Fibroblast of skin of back (primary cell): Measurements from ENCODE around the gene ACOXL.
"Not testable (repeated sequence)": the region's sequence is repeated elsewhere in the genome, so short reads cannot be mapped to it uniquely, and the experiment has no call there.

Source experiments
- DNase-seq: peaks from one replicate; pipeline ENCODE4 v3.0.0-alpha.2; 2013

Gene ACOXL

DNA sequence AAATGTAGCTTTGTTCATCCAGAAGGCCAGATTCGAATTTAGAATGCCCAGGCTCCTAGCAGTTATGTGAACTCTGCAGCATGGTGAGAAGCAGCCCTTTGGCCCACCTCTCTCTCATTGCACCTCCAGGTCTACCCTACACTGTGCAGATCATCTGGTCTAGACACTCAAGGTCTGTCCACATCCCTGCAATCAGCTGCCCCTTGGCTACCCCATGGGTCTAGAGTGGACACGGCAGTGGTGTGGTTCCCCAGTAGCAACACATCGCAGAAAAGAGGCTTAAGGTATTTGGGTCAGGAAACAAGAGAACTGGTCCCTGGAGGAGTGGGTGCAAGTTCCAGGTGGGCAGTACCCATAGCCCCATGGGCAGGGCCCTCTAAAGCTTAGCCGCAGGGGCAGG lies 311.7 kb downstream of the ACOXL start:
- DNase-seq, result no peak

DNA sequence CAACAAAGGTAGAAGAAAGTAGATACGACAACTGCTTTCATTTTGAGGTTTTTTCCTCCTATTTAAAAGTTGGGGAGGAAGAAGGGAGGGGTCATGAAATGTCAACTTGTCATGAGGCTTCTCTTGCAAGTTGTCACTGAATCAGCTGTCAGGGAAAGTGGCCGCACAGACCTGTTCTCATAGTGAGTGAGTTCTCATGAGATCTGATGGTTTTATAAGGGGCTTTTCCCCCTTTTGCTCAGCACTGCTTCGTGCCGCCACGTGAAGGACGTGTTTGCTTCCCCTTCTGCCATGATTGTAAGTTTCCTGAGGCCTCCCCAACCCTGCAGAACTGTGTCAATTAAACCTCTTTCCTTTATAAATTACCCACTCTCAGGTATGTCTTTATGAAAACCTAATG lies 312.9 kb downstream of the ACOXL start:
- not testable (repeated sequence) for DNase-seq

DNA sequence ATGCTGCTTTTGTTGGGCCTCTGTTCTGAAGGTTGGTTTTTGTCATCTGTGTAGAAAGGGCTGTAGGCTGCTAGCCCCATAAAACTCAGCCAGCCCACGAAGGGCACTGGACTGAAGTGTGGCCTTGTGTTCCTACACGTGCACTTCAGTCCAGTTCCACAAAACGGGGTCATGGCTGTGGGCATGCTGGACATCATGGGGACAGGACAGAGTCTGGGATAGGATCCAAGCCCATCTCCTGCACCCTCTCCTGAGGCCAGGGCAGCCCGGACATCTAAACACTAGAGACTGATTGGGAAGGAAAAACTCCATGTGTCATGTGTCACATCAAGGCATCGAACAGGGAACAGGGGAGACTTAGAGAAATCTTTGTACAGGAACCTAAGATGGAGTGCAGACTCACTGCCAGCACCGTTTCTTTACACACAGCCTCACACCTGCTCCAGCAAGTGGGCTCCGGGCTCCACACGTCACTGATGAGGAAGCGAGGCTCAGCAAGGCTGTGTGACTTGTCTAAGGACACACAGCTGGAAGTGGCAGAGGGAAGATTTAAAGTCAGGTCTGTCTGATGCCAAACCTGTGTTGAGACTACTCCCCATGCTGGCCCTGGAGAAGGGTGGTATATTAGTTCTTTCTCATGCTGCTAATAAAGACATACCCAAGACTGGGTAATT lies 313.5 kb downstream of the ACOXL start:
- DNase-seq, result no peak

DNA sequence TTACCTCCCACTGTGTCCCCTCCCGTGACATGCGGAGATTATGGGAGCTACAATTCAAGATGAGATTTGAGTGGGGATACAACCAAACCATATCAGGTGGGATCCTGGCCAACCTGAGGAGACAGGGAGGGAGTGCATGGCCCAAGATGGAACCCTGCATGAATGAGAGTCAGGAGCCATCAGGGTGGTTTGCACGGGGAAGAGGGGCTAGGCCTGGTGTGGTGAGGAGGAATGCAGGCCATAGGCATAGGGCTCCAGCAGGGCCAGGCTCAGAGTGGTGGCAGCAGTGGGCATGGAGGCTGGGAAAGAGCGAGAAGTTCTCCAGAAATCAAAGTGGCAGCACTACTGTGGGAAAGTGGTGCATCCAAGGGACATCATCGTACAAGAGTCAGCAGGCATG lies 314.3 kb downstream of the ACOXL start:
- no peak for DNase-seq

DNA sequence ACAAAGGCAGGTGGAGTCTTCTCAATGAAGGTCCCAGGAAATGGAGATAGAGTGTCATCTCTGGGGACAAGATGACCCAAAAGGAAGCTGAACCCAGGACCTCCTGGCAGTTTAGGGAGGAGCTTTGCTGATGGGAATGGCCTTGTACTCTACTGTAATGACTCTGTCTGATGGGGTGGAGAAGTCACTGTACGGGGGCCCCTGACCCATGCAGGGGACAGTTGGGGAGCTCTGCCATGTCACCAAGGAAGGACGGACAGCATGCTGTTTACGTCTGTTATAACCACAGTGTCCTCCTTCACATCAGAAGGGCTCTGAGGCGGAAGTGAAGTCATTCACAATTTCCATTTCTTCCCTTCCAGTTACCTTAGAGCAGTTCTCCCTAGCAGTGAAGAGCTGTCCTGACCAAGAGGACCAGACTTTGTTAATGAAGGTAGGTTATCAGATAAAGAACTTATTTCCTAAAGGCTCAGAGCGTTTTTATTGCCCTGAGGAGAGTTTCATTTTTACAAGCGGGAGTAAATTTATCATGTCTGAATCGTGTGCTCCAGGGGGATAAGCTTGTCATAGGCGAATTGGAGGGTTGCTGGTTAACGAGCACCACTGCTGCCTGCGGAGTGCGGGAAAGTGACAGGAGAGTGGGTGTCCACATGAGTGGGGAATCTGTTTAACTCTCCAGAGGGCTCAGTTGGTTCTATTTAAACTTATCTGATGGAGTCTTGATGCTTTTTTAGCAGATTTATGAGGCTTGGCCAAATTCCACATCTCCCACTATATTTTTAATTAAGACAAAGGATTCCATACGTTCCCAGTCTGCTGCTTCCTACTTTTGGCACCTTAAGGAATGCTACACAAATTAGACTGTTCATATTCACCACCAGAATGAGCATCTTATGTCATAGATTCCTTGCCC lies 316.7 kb downstream of the ACOXL start:
- DNase-seq, result no peak

DNA sequence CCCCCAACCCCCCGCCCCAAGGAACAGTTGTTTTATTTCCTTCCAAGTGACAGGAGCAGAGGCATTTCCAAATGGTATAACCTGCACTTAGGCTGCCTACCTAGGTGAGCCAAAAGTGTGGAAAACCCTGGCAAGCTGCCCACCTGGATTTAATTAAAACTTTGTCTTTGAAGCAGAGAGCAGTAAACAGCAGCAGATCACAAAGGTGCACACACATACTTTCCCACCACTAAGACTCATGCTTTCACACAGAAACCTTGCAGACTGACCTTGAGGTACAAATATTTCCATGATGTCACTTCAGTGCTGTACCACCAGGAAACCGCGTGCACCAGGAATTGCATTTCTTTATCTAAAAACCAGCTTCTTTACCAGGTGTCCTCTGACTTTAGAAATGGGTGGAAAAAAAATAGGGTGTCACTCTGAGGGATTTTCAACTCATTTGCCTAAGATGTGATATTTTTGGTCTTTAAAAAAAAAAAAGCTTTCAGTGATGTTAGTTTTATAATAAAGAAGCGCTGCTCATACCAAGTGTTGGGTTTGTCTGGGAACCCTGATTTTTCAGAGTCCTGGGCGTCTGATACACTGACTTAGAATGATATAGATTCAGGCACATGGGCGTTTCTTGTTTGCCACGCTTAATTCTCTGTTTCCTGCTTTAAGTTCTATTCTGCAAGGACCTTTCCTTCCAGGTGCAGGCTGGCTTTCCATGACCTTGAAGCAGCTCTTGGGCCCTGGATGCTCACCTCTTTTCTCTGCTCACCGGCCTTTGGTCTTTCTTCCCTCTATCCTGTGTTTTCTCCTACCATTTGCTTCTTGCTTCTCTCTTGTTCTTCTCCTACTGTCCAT lies 317.6 kb downstream of the ACOXL start:
- no peak for DNase-seq

DNA sequence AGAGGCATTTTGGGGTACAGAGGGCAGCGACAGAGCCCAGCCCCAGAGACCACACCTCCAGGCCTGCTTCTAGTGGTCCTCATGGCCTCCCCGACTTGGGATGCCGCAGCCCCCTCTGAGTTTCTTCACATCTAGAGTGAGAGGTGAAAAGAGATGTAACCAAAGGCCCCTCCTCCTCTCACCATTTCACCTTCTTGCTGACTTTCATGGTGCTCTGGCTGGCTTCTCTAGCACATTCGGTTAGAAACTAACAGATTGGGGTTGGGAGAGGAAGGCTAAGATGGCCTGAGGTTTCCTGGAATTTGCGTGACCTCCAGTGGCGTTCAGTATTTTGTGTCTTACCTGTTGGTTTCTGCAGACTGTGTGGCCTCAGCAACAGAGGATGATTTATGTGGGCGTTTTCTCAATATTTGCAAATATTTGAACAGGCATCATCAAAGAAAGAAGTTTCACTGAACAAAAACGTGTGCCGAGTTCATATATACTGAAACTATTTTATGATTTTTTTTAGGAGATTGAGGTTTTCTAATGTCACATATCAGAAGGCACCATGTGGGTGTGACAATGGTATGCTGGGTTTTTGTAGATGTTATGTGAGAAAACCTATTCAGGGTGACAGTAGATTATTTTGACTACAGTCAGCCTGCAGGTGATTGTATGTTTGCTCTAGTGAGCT lies 318.5 kb downstream of the ACOXL start:
- DNase-seq, result no peak

DNA sequence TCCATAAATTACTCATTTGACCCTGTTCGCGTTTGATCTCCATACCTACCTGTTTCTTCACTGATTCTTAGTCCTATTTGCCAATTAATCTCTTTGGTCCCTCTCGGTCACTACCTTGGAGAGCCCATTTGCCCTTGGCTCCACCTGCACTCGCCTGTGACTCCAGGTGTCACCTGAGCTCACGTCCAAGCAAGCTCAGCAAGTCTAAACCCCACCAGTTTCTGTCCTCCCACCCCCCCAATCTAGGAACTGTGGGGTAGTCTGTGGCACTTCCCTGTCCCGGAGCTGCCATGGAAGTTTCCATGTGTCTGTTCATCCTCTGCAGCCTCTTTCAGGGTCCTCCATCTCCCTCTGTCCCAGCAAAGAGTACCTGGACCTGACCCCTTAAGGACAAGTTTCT lies 320.2 kb downstream of the ACOXL start:
- DNase-seq, result no peak

DNA sequence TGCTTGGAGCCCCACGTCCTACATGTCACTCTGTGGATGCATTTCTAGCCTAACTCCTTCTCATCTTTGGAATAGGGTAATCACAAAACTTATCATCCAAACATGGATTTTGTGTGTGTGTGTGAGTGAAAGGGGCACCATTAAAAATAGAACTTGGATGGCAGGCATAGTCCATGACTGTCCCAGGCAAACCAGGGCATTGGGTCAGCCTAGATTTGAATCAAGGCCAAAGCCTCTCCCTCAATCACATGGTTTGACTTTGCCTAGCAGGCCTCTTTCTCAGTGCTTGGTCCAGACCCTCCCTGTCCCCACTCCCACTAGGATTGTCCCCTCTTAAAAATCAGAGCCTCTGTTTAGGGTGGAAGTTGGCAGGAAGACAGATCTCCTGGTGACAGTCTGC lies 320.9 kb downstream of the ACOXL start:
- no peak for DNase-seq

DNA sequence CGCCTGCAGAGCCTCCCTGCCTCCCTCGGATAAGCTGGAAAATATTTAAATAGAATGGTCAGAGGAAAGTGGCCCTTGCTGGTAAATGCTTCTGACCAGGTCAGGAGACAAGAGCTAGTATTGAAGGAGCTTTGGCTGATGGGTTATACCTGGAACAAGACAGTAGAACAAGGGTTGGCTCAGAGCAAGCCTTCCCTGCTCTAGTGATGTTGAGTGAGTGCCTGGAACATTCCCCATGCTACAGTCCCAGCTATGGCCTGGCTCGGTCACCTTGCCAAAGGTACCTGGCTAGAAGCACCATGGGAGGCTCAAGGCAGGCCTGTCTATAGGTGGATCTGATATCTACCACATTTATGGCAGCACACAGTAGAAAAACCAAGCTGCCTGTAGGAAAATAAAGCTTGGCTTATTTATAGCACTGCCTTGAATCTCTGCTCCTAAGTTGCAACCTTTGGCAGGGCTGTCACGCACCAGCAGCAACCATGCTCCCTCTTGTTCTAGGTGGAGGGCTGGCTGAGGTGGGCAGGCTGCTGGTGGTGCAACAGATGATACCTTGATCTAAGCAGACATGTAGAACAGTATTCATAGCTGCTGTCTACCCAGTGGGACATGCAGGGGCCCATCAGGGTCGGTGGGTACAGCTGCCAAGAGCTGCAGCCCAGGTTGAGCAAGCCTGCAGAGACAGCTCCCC lies 321.6 kb downstream of the ACOXL start:
- DNase-seq, result no peak

DNA sequence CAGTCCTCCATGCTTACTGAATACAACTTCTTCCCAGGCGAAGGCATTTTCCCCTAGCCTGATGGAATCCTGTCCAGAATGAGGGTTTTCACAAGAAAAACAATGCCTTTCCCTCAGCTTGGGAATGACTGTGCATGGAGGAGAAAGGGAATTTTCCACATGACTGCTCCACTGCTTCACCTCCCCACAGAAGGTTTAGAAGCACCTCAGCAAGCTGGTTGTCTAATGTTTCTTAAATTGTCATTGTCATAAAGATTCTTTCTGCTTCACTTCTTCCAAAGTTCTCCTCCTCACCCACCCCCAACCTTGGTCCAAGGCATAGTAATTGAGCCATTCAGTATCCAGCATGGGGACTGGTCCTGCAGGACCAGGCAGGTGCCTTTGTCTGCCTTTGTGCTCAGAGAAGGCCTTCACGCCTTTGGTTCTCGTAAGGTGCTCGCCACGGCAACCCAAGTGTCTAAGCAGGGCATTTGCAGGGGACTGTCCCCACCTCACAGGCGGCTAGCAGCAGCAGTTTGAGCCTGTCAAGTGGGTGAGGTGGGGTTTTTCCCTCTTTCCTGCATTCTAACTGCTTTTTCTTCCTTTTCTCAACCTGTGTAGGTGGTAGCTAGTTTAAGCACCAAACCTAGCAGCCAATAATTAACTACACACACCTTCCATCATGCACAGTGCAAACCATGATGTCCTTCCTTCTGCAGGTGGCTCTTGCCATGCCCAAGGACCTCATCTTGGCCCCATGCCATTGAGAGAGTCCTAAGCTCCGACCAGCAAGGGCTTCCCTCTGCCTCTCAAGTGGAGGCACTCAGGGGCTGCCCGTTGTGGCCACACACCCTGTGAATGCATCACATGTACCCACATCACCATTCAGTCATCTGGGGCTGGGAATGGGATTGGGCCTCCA lies 322.7 kb downstream of the ACOXL start:
- no peak for DNase-seq

DNA sequence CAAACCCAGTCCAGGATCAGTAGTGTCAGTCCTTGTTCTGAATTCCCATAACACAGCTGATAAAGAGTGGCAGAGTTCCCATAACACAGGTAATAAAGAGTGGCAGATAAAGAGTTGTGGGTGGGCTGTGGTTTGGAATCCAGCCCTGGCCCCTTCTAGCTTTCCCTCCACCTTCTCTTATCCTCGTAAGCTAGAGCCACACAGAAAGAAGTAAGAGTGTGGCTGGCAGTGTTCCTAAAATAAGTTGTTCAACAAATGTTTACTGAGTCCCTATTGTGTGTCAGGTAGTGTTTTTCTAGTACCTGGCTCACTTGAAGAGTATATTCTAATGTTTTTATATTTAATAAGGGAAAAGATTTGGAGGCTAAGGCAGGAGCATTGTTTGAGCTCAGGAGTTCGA lies 323.4 kb downstream of the ACOXL start:
- no peak for DNase-seq

DNA sequence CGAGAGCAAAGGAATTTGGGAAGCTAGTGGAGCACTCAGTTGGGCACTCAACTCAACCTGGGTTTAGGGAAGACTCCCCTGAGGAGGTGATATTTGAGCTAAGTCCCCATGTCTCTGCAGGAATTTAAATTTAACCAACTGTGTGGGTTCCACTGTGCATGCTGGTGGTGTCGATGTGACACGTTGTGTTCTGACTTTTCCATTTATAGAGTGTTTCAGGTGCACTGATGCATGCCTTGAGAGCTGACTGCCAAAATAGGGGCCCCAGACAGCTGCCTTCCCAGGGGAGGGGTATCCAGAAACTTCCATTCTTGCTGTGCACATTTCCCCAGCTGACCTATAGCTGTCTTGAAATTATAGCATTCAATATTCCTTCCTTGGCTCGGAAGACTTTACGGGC lies 324.7 kb downstream of the ACOXL start:
- DNase-seq, result no peak

DNA sequence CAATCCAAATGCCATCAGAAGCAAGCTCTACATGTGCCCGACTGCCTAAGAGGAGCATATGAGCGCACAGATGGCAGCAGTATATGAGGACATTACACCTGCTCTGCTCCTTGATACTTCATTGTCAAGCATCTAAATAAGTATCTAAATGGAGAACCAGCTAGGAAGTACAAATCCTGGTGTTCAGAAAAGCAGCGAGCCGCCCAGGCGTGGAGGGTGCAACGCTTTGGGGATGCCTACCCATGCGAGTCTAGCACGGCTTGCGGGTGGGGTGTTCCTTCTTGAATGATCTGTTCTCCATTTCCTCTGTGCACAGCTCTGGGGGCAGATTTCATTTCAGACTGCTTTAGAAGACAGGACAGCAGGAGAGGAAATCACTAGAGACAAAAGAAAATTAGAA lies 325.3 kb downstream of the ACOXL start:
- DNase-seq, result no peak

DNA sequence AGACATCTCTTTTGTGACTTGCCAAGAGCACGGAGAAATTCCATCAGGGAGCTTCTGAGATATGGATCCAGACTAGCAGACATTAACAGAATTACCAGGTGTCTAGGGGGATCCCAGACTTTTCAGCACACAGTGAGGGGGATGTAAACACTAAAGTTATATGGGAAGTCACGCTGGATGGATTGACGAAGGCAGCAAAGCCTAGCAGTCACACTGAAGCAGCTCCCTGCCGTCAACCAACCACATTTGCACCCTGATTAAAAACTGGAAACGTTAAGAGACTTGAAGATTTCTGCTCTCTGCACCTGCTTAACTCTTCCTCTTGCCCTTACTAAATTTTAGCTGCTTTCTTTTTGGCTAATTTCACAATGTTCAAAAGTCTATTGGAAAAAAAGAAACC lies 325.9 kb downstream of the ACOXL start:
- no peak for DNase-seq

DNA sequence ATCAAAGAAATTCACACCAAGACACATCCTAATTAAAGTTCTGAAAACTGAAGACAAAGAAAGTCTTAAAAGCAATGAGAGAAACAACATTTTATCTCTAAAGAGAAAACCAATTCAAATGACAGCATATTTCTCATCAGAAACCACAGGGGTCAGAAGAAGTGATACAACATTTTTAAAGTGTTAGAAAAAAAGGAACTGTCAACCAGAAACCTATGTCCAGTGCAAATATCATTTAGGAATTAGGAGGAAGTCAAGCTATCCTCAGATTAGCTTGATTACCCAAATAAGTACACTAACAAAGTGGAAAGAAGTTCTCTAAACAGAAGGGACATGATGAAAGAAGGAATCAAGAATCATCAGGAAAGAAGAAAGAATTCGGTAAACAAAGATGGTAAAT lies 328.8 kb downstream of the ACOXL start:
- no peak for DNase-seq

DNA sequence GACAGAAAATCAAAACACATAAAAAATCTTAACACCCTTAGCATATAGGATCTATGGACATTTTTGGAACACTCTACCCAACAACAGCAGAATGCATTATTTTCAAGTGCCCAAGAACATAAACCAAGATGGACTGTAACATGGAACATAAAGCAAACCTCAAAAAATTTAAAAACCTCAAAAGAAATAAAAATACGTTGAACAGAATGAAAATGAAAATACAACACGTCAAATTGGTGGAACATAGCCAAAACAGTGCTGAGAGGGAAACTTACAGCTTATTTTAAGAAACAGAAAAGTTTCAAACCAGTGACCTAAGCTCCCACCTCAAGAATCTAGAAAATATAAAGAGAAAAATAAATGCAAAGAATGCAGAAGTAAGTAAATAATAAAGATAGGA lies 330.0 kb downstream of the ACOXL start:
- no peak for DNase-seq

DNA sequence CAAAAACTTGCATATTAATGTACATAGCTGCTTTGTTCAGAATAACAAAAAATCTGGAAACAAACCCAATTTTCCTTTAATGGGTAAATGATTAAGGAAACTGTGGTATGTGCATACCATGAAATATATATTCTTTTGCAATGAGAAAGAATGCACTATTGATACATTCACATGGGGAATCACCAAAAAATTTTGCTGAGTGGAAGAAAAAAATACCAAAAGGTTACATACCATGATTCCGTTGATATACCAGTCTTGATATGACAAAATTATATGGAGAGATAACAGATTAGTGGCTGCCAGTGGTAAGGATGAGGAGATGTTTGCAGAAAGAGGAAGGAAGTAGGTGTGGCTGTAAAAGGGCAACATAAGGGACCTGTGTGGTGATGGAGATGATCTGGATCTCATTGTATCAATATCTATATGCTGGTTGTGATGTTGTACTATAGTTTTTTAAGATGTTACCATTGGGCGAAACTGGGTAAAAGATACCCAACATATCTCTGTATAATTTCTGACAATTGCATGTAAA lies 333.8 kb downstream of the ACOXL start:
- no peak for DNase-seq

DNA sequence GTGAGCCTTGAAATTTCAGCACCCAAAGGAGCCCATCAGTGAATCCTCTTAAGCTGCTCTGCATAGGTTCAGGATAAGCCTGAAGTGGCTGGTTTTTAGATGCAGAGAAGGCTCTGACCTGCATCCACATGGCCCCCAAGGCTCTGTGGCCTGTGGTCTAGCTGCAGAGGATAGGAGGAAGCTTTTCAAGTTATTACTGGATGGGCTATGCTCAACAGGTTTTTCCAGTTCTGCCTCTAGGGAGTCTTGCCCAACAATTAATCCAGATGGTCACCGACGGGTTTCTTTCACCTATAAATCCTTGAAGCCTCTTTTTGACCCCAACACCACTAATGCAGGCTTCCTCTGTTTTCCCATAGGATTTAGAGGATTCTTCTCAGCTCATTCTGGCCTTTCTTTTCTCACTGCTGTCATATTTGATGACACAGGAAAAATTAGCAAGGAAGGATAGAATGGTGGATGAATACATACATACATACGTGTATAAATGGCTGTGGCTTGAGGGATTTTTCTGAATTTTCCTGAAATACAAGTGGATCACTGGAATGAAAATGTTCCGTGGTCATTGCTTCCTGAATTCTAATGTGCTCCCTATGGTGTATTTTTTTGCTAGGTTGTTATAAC lies 336.2 kb downstream of the ACOXL start:
- no peak for DNase-seq

DNA sequence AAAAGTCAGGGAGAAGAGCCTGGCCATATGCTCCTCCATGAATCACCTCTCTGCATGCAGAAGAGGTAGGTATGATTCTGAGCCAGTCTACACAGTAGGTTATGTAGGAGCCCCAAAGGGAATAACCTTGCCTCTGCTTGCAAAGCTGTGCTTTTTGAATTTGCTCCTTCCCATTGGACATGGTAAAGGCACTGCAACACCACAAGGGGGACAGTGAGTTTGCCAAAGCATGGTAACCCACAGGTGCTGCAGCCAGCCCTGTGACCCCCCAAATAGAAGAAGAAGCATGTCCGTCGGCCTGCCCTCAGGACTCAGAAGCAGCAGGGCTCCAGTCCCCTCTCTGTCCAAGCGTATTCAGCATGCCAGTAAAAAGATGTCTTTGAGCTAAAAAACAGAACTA lies 337.3 kb downstream of the ACOXL start:
- no peak for DNase-seq
